Osteoblast (primary cell): ENCODE measurements around the gene TMTC1. TPM values are rescaled to one million over a fixed set of nuclear protein-coding genes. Genes with fewer than 3 reads are reported as not detected.
A peak's percentile ranks its signal among the peaks of the same experiment; 100 is the strongest.

Experiments used
- DNase-seq: peaks from one replicate; pipeline ENCODE4 v3.0.0; 2011; ENCODE audit warnings: low spot score, mixed read lengths; ENCODE audit not compliant: insufficient read length; ENCODE audit errors: missing footprints
- H2AFZ ChIP-seq: 2 replicates; pipeline ENCODE4 v1.6.0; 2011; ENCODE audit warnings: mild to moderate bottlenecking, low read length
- H3K27ac ChIP-seq: 2 replicates; pipeline ENCODE4 v1.5.1; 2011; ENCODE audit warnings: mild to moderate bottlenecking, low read depth, low read length, moderate library complexity
- H3K27me3 ChIP-seq: 2 replicates; pipeline ENCODE4 v1.6.0; 2012; ENCODE audit warnings: mild to moderate bottlenecking, control low read depth, inconsistent platforms, low read length, moderate library complexity; ENCODE audit not compliant: insufficient read depth
- H3K36me3 ChIP-seq: 2 replicates; pipeline ENCODE4 v1.5.1; 2011; ENCODE audit warnings: mild to moderate bottlenecking, low read length, control low read depth, moderate library complexity; ENCODE audit not compliant: insufficient read depth
- H3K4me1 ChIP-seq: 2 replicates; pipeline ENCODE4 v1.5.1; 2011; ENCODE audit warnings: mild to moderate bottlenecking, low read length, control low read depth, moderate library complexity; ENCODE audit not compliant: insufficient read depth
- H3K4me2 ChIP-seq: 2 replicates; pipeline ENCODE4 v1.6.0; 2011; ENCODE audit warnings: mild to moderate bottlenecking, low read length; ENCODE audit not compliant: insufficient read depth
- H3K4me3 ChIP-seq: fragments of 200-600 bp; sonication (generic); 3 replicates; pipeline ENCODE4 v1.5.1; 2012; ENCODE audit warnings: mild to moderate bottlenecking, low read length, inconsistent platforms; ENCODE audit not compliant: insufficient read depth
- H3K79me2 ChIP-seq: 2 replicates; pipeline ENCODE4 v1.6.0; 2012; ENCODE audit warnings: mild to moderate bottlenecking, low read length, control low read depth, inconsistent platforms; ENCODE audit not compliant: insufficient read depth
- H3K9me3 ChIP-seq: 2 replicates; pipeline ENCODE4 v1.5.1; 2011; ENCODE audit warnings: low read depth, low read length, control low read depth
- H4K20me1 ChIP-seq: 2 replicates; pipeline ENCODE4 v1.6.0; 2012; ENCODE audit warnings: mild to moderate bottlenecking, low read length, control low read depth; ENCODE audit not compliant: insufficient read depth
- CTCF ChIP-seq: IDR thresholded peaks from 2 replicates; pipeline ENCODE4 v1.5.1; 2011; ENCODE audit warnings: mild to moderate bottlenecking, low read depth, low read length, moderate library complexity; ENCODE audit errors: extremely low read depth
- total RNA-seq: library from RNA; depleted of rRNA; stranded (reverse); fragments of >200 nt; gene quantifications from 2 replicates; pipeline ENCODE4 v1.2.3, GENCODE V29; 2012

Gene TMTC1
- total RNA-seq, 1 donor: 50.3 TPM

GRCh38 chr12:29728030-29728429 is 55.7 kb downstream of the TMTC1 start:
- peaks cover 16% of the 10 kb centered on the region for H3K4me1 ChIP-seq
- no peak for TF ChIP-seq CTCF
- H3K4me3 ChIP-seq: no peak overlapping the region
- no peak overlapping the region for H3K4me2 ChIP-seq
- DNase-seq: no peak
- H3K36me3 ChIP-seq: no peaks in the 10 kb centered on the region
- H3K79me2 ChIP-seq: no peaks in the 10 kb centered on the region
- no peak overlapping the region for H3K27ac ChIP-seq
- no peaks in the 10 kb centered on the region for H4K20me1 ChIP-seq
- no peaks in the 10 kb centered on the region for H3K27me3 ChIP-seq
- H2AFZ ChIP-seq: no peak overlapping the region
- no peaks in the 10 kb centered on the region for H3K9me3 ChIP-seq

- no peak for DNase-seq
- no peak overlapping the region for H2AFZ ChIP-seq
- H3K27me3 ChIP-seq: no peaks in the 10 kb centered on the region
- no peaks in the 10 kb centered on the region for H3K9me3 ChIP-seq
- no peaks in the 10 kb centered on the region for H4K20me1 ChIP-seq
- peaks cover 13% of the 10 kb centered on the region for H3K4me1 ChIP-seq
- no peak overlapping the region for H3K4me2 ChIP-seq
- no peak overlapping the region for H3K27ac ChIP-seq
- no peaks in the 10 kb centered on the region for H3K36me3 ChIP-seq
- TF ChIP-seq CTCF: no peak
- H3K4me3 ChIP-seq: no peak overlapping the region
- no peaks in the 10 kb centered on the region for H3K79me2 ChIP-seq
Observed at GRCh38 chr12:29726741-29727348, 56.9 kb downstream of the TMTC1 start.

DNA sequence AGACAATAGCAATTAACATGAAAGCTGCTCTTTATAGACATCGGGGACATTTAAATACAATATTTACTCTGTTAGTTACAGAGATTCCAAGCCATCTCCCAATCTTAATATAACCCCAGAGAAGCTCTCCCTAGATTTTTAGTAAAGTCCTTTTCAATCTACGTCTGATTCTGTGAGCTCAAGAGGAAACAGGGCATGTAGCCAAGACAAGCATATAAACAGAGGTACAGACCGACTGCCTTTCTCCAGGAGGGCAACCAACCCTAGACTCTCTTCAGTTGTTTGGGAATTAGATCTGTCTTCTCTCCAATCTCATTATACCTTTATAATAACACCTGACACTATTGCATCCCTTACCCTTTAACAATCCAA is 57.4 kb downstream of the TMTC1 start:
- Histone ChIP-seq H3K4me1 (peaks cover 13% of the 10 kb centered on the region), H3K79me2 (no peaks in the 10 kb centered on the region), H3K4me3 (no peak overlapping the region), H3K9me3 (no peaks in the 10 kb centered on the region), H2AFZ (peak overlapping the region; percentile 3), H3K4me2 (peak overlapping the region; percentile 65), H4K20me1 (no peaks in the 10 kb centered on the region), H3K36me3 (no peaks in the 10 kb centered on the region), H3K27ac (peak overlapping the region; percentile 52), H3K27me3 (no peaks in the 10 kb centered on the region)
- DNase-seq: no peak
- TF ChIP-seq CTCF: no peak

- H3K36me3 ChIP-seq: no peaks in the 10 kb centered on the region
- no peak overlapping the region for H3K4me3 ChIP-seq
- no peaks in the 10 kb centered on the region for H3K79me2 ChIP-seq
- peak overlapping the region; percentile 3 for H2AFZ ChIP-seq
- peak overlapping the region; percentile 52 for H3K27ac ChIP-seq
- H3K4me1 ChIP-seq: peaks cover 13% of the 10 kb centered on the region
- DNase-seq: peak; percentile 37
- no peaks in the 10 kb centered on the region for H3K9me3 ChIP-seq
- H4K20me1 ChIP-seq: no peaks in the 10 kb centered on the region
- no peak for TF ChIP-seq CTCF
- H3K27me3 ChIP-seq: no peaks in the 10 kb centered on the region
- peak overlapping the region; percentile 65 for H3K4me2 ChIP-seq
Observed at GRCh38 chr12:29725587-29726320, 58.0 kb downstream of the TMTC1 start.
